Lung microvascular endothelial cell (primary cell): ENCODE measurements around the gene CCDC149. TPM values are rescaled to one million over a fixed set of nuclear protein-coding genes. Genes with fewer than 3 reads are reported as not detected.
A peak's percentile ranks its signal among the peaks of the same experiment; 100 is the strongest.

Source experiments
- DNase-seq, 2 donors: peaks; one replicate each; pipeline versions ENCODE4 v3.0.0 to v3.0.0-alpha.2; 2010; ENCODE audit warnings: low read depth in 2 of 2
- total RNA-seq: library from RNA; depleted of rRNA; stranded (reverse); fragments of >200 nt; gene quantifications from 2 replicates; pipeline ENCODE4 v1.2.1, GENCODE V29; 2014

CCDC149 gene
- 9.2 and 19.8 TPM in 2 replicates for total RNA-seq

DNA sequence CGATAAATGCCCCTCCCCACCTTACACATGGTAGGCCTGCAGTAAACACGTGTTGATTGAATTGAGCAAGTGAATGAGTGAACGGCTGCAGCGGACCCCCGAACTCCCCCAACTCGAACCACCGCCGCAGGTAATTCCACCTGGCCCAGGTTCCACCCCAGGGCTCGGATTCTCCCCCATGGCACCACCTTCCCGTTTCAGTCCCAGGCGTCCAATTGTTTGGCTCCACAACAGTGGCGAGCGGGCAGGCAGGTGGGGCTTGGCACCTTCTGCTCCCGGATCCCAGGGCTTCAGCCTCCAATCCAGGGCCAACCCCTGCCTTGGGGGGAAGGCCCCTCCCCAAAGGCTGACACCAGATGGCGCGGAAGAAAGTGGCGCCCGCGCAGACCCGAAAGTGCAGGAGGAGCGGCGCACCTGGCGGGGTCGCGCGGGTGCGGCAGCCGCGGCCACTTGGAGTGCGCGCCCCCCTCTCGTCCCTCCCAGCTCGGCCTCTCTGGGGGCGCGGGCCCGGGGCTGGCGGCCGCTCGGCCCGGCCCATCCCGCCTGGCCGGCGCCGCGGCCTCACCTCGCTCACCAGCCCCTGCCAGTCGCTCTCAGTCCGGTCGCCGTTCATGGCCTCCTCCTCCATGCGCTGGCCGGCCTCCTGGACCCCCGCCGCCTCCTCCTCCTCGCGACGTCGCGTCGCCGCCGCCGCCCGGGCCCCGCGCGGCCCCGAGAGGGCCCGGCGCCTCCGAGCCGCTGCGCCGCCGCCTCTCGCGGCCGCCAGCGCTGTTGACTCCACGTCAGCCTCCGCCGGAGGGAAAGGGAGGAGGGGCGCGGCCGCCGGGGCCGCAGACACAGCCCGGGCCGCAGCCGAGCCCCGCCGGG is at the start of gene CCDC149:
Gene CCDC149, minus strand, starts transcription at position 791 of the 867 bp plus-strand sequence. Its CDS starts 178 bp downstream, at position 613.
- DNase-seq: peak; percentile 65 to 78

DNA sequence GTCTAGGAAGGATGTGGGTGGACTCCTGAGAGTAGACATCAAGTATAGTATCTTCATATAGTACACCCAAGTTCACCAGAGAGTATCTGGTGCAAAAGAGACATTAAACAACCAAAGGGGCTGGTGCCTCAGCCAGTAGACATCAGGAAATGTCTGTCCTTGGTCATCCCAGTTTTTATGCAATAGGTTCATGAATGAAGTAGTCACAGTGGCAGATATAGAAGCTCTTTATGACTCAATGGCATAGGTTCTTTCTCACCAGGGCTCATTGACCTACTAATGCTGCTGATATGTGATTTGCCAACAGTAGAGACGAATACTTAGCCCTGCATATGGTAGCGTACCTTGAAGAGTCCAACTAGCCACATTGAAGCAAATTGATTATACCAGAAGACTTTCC is 45.0 kb upstream of the CCDC149 start:
- no peak for DNase-seq

DNA sequence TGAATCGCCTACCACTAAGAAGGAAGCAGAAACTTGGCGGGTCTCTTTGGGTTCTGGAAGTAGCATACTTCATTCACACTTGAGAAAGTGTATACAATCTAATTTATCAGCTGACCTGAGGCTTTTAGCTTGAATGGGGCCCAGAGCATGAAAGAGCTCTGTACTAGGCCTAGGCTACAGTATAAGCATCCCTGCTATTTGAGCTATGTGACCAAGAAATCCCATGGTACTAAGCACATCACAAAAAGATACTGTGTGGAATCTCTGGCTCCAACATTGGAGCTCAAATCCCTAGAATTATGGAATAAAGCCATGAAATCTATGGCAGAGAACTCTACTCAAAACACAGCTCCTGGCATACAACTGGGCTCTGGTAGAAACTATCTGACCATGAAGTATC is 43.9 kb upstream of the CCDC149 start:
- DNase-seq: no peak

DNA sequence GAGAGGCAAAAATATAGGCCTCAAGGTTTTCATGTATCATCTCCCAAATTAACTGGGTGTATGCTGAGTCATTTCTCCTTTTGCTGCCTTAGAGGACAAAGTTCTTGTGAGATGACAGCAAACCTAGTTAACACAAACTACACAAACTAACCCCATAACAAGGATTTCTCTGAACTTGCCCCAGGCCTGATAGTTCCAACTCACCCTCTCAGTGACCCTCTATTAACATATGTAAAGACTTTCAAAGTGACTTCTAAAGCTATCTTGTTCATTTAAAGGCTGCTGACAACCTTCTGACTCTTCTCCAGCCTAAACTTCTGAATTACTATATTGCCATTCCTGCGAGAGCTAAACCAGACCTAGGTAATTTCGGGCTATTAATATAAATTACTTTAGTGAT is 43.2 kb upstream of the CCDC149 start:
- no peak for DNase-seq

DNA sequence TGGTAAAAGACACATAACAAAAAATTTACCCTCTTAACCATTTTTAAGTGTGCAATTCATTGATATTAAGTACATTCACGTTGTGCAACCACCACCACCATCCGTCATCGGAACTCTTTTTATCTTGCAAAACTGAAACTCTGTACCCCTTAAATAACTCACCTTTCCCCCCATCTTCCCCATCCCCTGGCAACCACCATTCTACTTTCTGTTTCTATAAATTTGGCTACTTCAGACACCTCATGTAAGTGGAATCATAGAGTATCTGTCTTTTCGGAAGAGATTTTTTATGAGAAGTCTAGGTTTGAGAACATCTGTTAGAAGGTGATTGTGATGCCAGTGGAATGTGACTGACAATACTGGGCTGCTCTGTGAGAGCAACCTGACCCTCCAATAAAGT is 39.8 kb upstream of the CCDC149 start:
- no peak for DNase-seq

DNA sequence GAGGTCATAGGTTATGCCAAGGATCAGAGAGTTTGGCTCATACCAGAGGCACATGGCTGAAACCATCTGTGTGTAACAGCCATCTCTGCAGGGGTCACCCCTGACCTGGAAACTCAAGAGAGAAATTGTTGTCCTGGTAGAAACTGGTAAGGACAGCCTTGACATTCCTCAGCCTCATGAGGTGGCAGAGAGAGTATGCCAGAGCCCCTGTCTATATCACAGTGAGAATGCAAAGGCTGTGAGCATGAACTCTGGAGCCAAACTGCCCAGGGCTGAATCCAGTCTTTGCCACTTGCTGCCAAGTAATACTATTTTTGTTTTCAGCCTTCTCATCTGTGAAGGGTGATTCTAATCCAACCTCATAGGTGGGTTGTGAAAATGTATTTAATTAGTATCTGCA is 37.1 kb upstream of the CCDC149 start:
- DNase-seq: no peak

DNA sequence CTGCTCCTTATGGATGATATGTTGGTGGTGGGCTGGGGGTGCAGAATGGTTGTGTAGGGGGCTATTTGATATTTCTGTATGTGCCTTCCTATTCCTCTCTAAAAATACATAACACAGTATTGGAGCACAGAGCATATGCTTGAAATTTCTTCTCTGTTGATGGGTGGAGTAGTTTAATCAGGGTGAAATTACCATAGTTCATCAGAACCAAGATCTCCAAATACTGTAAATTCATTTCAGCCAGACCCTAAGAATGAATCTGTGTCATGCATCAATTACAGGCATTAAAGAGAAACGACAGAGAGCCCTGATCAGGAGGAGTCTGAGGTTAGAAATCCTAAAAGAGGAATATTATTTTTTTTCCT is 25.1 kb upstream of the CCDC149 start:
- DNase-seq: no peak

DNA sequence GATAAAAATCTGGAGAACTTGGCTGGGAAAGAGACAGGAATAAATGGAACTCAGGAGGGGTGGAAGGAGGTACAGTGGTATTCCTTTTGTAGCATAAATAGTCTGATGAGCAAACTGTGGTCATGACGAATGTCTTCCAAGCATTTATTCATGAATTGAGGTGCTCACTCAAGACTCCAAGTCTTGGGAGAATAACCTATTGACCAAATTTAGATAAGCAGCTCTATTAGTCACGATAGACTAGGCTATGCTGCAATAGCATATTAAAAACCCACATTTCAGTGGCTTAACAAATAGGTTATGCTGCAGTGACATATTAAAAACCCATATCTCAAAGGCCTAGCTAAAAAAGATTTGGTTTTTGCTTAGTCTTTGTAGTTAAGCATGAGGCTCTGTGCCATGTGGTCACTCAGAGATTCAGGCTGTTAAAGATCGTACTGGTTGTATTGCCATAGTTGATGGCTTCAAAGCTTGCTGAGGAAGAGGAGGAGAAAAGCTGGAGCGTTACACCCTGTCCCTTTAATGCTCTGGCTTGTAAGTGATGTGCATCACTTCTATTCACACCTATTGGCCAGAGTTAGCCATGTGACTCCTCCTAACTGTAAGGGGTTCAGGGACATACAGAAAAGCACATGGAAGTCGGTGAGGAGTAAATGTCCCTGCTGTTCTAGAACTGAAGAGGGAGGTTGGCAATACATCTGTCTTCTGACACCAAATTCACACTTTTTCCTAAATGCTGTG is 24.5 kb upstream of the CCDC149 start:
- DNase-seq: no peak

DNA sequence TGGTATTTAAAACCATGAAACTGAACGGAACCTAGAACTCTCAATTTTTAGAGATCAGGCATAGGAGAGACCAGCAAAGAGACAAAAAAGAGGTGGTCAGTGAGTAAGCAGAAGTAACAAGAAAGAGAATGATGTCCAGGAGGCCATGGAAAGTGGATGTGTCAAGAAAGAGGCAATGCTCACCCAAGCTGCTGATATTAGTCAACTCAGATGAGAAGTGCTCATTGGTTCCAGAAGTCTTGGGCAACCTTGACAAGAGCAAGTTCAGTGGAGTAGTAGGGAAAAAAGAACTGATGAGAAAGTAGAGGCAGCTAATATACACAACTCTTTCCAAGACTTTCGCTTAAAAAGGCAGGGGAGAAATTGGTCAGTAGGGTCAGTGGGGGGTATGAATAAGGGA is 23.0 kb upstream of the CCDC149 start:
- DNase-seq: no peak

DNA sequence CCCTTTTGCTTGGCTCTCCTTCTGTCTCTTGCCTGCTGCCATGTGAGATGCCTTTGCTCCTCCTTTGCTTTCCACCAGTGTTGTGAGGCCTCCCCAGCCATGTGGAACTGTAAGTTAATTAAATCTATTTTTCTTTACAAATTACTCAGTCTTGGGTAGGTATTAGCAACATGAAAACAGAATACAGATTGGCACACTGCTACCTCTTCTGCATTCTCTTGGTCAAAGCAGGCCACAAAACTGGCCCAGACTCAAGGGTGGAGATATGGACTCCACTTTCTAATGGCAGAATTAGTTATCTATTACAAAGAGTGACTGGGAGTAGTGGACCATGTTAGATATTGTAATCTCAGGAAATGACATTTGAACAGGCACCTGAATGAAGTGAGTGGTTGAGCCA is 21.5 kb upstream of the CCDC149 start:
- no peak for DNase-seq

DNA sequence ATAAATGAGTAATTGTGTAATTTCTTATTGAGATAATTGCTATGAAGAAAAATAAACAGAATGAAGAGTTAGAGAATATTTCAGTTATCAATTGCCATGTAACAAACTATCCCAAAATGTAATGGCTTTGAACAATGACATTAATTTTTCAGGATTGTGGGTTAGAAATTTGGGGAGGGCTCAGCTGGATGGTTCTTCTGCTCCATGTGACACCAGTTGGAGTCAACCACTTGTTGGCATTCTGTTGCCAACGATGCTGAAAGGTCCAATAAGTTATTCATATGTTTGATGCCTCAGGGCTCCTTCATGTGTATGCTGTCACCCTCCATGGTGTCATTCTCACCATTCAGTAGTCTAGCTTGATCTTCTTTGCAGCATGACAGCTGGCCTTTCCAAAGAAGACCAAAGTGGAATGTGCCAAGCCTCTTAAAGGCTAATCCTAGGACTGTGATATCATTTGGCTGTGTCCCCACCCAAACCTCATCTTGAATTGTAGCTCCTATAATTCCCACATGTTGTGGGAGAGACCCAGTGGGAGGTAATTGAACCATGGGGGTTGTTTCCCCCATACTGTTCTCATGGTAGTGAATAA is 20.9 kb upstream of the CCDC149 start:
- no peak for DNase-seq

DNA sequence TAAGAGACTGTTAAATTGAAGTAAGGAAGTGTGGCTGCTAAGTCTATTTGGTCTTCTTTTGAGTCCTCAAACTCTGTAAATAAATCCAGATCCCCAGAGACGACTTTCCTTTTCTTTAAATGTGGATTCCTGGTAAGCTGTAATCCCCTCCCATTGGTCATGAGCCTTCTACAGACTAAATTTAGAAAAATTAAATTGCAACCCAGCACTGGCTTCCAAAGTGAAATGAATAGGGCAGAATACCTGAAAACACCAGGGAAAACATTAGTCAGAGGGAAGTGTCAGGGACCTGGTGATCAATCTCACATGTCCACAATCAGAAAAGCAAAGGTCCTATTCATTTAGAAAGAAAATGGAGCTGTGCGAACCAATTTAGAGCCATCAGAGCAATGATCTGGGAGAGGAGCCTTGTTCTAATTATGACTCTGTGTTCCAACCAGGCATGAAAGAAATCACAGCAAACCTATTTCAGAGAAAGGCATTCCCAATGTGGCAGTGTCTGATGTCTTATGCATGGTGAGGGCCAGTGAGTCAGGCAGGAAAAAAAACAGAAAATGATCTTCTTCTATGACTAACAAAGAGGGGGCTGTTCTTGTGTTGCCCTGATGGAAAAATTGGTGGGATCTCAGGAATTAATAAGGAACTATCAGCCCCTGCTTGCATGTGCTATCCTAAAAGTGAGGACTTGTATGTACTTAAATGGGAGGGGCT is 19.8 kb upstream of the CCDC149 start:
- DNase-seq: no peak

DNA sequence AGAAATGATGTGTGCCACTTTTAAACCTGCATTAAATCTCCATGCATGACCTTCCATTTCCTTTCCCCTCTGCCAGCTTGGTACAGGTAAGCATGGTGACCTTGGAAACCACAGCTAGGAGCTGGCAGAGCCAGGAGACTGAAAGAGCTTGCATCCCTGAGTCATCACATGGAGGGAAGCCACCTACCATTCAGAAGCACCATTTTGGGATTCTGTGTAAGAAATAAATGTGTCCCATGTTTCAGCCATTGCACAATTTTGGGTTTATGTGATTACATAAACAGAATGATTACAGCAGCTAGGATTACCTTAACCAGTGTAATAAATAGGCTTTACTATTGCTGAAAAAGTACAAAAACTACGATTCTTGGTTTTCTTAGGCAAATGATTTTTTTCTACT is 17.3 kb upstream of the CCDC149 start:
- no peak for DNase-seq

DNA sequence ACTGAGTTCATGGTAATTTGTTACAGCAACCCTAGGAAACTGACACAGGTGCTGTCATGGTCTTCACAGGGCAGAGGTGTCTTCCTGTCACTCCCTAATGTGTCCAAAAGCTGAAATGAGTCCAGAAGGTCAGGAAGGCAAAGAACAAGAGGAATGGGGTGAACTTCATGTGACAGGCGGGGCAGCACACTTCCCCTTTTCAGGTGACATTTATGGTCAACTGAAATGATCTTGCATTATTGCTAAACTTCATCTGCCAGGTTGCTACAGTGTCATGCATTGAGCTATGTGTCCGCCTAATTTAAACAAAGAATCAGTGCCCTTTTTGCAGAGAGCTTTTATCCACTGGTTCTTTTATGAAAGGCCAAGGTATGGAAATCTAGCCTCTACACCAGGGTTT is 15.9 kb upstream of the CCDC149 start:
- DNase-seq: no peak

DNA sequence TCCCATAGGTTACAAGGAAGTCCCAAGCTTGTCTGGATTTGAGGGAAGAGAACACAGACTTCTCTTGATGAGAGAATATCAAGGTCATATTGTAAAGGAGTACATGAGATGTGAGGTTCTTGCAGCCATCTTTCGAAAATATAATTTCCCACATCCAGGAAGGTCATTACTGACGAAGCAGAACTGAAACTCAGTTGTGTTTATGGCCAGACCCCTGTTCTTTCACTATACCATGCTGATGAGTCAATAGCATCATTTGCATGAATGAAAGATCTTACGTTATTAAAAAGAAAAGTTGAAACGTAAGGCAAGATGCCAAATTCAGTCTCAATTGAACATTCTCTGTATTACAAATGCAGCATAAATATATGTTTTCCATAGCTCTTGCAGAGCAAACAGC is 14.2 kb upstream of the CCDC149 start:
- DNase-seq: no peak

DNA sequence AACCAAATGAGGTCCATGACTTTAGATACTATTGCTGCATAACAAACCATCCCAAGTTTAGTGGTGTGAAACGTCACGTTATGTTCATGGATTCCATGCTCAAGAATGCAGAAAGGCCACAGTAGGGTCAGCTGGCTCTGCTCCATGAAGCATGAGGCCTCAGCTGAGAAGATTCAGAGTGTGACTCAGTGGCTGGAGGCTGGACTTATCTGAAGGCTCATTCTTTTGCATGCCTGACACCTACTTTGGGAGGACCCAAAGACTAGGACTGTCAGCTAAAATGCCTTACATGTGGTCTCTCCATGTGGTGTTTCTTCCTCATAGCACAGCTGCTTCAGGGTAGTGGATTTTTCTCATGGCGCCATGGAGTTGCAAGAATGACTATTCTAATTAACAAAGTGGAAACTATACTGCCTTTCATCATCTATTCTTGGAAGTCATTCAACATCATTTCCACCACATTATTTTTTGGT is 11.5 kb upstream of the CCDC149 start:
- DNase-seq: peak in 1 of 2 donors; percentile 72

DNA sequence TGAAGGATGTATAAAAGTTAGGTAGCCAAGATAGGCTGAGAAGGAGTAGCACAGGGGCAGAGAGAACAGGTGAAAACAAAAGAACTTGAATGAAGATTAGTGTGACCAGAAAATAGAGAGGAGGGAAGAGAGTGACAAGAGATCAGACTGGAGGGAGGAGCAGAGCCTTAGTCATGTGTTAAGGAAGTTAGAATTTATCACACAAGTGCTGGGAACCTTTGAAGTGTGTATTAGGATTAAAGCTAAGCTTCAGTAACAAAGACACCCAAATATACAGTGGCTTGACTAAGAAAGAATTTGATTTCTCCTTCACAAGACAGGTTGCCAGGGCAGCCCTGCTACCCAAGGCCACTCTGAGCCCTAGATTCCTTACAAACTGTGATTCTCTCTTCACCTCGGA is 10.7 kb upstream of the CCDC149 start:
- DNase-seq: no peak

DNA sequence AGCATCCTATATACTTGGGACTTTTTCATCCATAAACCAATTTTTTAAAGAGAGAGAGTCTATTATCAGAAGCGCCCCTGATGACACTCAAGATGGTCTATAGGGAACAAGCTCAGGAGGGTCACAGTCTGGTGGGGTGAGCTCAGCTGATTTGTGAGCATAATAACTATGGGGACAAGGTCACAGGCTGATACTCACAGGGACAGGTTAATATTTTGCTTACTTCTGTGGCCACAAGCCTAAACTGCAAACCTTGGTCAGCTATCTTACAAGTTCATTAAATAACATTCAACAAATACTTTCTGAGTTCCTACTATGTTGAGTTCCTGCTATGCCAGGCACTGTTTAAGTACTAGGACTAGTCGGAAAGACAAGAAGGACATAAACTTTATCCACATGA is 10.2 kb upstream of the CCDC149 start:
- DNase-seq: no peak

DNA sequence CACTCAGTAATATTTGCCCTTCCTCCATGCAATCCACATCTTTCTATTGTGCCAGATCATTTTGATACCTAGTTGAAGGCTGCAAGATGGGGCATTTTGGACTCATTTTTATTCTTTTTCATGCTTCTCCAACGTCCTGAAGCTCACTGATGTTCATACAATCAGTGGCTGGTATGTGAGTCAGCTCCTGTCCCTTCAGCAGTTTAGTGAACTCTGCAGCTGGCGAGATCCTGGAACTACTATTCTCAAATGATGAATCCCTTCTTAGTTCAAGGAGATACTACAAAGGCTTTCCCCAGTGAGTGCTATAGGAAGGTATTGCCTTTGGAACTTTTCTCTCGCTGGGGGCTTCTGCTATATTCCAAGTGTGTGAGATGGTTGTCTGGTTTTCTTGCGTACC is 9.6 kb upstream of the CCDC149 start:
- no peak for DNase-seq

DNA sequence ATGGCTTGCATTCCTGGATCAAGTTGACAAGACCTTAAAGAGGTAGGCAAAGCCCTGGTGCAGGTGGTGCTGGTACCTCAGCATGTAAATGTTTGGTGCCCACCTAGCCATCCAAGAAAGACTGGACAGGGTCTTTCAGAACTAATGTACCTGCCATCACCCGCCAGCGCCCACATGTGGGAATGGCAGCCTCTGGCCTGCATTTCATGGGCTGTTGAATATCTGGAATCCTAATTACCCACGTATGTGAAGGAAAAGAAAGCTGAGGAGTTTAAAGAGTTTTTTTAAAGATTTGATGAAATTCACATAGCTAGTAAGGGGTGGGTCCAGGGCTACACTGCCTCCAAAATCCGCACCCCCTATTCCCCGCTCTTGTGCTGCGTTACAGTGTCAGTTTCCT is 8.6 kb upstream of the CCDC149 start:
- no peak for DNase-seq

DNA sequence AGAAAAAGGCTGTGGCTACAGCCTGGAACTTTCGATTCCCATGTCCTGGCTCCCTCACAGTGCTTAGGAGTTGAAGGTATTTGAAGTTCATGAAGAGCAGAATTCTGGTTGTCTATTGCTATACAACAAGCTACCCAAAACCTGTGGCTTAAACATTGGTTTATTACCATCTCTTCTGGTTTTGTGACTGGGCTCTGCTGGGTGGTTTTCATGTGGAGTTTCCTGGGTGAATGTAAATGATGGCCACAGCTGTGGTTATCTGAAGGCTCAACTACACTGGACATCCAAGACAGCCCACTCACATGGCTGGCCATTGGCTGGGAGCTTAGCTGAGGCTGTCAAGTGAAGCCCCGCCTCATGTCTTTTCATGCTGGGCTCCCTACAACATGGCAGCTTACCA is 7.2 kb upstream of the CCDC149 start:
- DNase-seq: no peak
